Retina (tissue), 1 donor: ENCODE results near the gene BCAM.
"Not testable (repeated sequence)": the region's sequence is repeated elsewhere in the genome, so short reads cannot be mapped to it uniquely, and the experiment has no call there.

Experiments used
- DNase-seq: peaks from one replicate; pipeline ENCODE4 v3.0.0-alpha.2; 2016

BCAM gene

GRCh38 chr19:44818466-44819031 is 9.6 kb downstream of the BCAM start:
- DNase-seq: no peak

- DNase-seq: no peak
These were observed 10.4 kb downstream of the BCAM start for GRCh38 chr19:44819246-44819832.

GRCh38 chr19:44820648-44821609 is 12.0 kb downstream of the BCAM start:
- DNase-seq: no peak

GRCh38 chr19:44822177-44822576 is 13.3 kb downstream of the BCAM start:
- DNase-seq: no peak

GRCh38 chr19:44822670-44823372 is 13.9 kb downstream of the BCAM start:
- DNase-seq: no peak

- DNase-seq: no peak
These were observed 14.4 kb downstream of the BCAM start for GRCh38 chr19:44823373-44823698.

- DNase-seq: no peak
These were observed 15.9 kb downstream of the BCAM start for GRCh38 chr19:44824761-44825160.

- not testable (repeated sequence) for DNase-seq
These were observed 24.0 kb downstream of the BCAM start for GRCh38 chr19:44832875-44833274.

- not testable (repeated sequence) for DNase-seq
These were observed 25.5 kb downstream of the BCAM start for GRCh38 chr19:44834399-44834798.

GRCh38 chr19:44839276-44839675 is 30.4 kb downstream of the BCAM start:
- no peak for DNase-seq

- DNase-seq: no peak
These were observed 31.9 kb downstream of the BCAM start for GRCh38 chr19:44840811-44841210.

GRCh38 chr19:44841231-44841630 is 32.3 kb downstream of the BCAM start:
- no peak for DNase-seq

- DNase-seq: no peak
These were observed 36.3 kb downstream of the BCAM start for GRCh38 chr19:44845286-44845611.

GRCh38 chr19:44845612-44846454 is 36.9 kb downstream of the BCAM start, which contains the start of gene NECTIN2:
Gene NECTIN2, plus strand, starts transcription at chr19:44846297. Its CDS starts 229 bp downstream, at chr19:44846526.
- DNase-seq: peak; percentile 94

GRCh38 chr19:44846455-44847143 is 37.7 kb downstream of the BCAM start:
- no peak for DNase-seq

- peak; percentile 75 for DNase-seq
These were observed 38.5 kb downstream of the BCAM start for GRCh38 chr19:44847144-44848035.

GRCh38 chr19:44848036-44848811 is 39.3 kb downstream of the BCAM start:
- peak; percentile 77 for DNase-seq

GRCh38 chr19:44848812-44849447 is 40.0 kb downstream of the BCAM start:
- peak; percentile 89 for DNase-seq

GRCh38 chr19:44850641-44851109 is 41.8 kb downstream of the BCAM start:
- DNase-seq: peak; percentile 22
